DOHH2 (cell line): ENCODE measurements around the gene CDC42SE2.

Experiments
- EZH2phosphoT487 ChIP-seq: fragments of 200-600 bp; sonication (generic); IDR thresholded peaks from 2 replicates; pipeline ENCODE4 v1.6.1; 2017; ENCODE audit warnings: borderline replicate concordance, mild to moderate bottlenecking, antibody characterized with exemption, low read length, moderate library complexity, mixed read lengths
- TF ChIP-seq, protein P1 (sequence below): fragments of 200-600 bp; sonication (generic); IDR thresholded peaks from one replicate; pipeline ENCODE4 v1.5.1; 2014; ENCODE audit warnings: antibody characterized with exemption, mild to moderate bottlenecking, low read depth, low read length; ENCODE audit not compliant: poor library complexity, severe bottlenecking

DNA sequence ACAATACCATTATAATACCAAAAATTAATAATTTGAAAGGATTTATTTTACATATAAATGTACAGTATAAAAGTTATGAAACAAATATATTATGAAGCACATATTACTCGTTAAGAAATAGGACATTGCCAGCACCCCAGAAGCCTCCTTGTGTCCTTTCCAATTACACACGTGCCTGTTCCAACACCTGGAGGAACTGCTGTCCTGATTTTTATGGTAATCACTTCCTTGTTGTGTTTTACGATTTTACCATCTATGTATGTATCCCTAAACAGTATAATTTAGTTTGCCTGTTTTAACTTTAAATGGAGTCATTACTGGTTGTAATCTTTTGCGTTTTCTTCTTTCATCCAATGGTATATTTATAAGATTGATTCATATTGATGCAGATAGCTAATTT lies 105.0 kb downstream of the CDC42SE2 start:
- TF ChIP-seq, protein P1, sequence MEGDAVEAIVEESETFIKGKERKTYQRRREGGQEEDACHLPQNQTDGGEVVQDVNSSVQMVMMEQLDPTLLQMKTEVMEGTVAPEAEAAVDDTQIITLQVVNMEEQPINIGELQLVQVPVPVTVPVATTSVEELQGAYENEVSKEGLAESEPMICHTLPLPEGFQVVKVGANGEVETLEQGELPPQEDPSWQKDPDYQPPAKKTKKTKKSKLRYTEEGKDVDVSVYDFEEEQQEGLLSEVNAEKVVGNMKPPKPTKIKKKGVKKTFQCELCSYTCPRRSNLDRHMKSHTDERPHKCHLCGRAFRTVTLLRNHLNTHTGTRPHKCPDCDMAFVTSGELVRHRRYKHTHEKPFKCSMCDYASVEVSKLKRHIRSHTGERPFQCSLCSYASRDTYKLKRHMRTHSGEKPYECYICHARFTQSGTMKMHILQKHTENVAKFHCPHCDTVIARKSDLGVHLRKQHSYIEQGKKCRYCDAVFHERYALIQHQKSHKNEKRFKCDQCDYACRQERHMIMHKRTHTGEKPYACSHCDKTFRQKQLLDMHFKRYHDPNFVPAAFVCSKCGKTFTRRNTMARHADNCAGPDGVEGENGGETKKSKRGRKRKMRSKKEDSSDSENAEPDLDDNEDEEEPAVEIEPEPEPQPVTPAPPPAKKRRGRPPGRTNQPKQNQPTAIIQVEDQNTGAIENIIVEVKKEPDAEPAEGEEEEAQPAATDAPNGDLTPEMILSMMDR = no peak
- TF ChIP-seq EZH2phosphoT487 = no peak
